SIG-M5 treated with dmso at 0.1 percent for 504 hours (cell line): ENCODE data around the gene KIAA1217.
"Not testable (repeated sequence)": the region's sequence is repeated elsewhere in the genome, so short reads cannot be mapped to it uniquely, and the experiment has no call there.

Experiments used
- DNase-seq: peaks from one replicate; lab custom pipeline; 2025; ENCODE audit not compliant: unreplicated experiment; lab: John Stamatoyannopoulos, UW

Gene KIAA1217

GRCh38 chr10:24459836-24460235 is 250.9 kb downstream of the KIAA1217 start:
- no peak for DNase-seq

- DNase-seq = no peak
Observed at GRCh38 chr10:24462291-24462813, 253.4 kb downstream of the KIAA1217 start.

DNA sequence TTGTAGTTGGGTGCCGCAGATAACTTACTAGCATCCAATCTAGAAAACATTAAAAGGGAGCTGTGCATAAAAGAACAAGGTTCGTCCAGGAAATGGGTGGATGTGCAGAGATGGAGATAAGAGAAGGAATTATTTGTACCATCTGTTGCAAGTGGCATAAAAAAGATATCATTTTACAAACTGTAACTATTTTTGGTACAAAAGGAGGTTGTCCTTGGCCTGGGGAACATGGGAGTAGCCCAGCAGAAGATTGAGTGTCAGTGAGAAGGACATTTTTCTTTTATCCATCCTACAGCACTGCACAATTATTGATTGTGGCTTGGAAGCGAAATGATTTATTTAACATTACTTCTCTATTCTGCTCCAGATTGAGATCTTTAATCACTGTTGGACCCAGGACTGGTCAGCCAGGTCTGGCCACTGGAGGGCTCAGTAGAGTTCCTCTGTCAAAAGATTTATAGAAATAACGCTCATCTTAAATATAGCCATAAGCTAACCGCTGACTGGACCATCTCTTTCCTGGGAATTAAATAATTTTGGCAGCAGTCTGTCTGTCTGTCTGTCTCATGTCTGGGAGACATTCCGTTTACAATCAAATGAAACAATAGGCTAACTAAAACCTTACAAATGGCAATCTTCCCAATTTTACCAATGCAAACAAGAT is 254.1 kb downstream of the KIAA1217 start:
- DNase-seq = no peak

GRCh38 chr10:24463611-24464426 is 254.9 kb downstream of the KIAA1217 start:
- DNase-seq = no peak

GRCh38 chr10:24465124-24465874 is 256.4 kb downstream of the KIAA1217 start:
- DNase-seq = no peak

GRCh38 chr10:24465891-24466818 is 257.2 kb downstream of the KIAA1217 start:
- peak; percentile 57 for DNase-seq

DNA sequence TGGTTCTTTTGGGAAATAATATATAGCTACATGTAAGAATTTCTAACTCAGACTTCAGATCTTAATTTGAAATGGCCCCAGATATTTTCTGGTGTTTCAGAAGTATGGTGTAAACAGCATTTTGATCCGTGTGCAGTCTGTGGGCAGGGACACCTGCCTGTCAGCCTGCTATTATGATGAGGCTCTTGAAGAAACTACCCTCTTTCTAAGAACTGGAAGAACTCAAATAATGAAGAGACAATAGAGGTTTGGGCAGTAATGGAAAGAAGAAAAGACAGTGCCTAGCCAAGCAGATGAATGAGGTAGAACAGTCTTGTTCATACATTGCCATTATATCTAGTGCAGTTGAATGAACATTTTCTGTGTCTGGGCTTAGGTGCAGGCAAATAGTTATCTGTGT is 258.2 kb downstream of the KIAA1217 start:
- no peak for DNase-seq

- DNase-seq = no peak
Observed at GRCh38 chr10:24467605-24468004, 258.7 kb downstream of the KIAA1217 start.

GRCh38 chr10:24468281-24468751 is 259.4 kb downstream of the KIAA1217 start:
- no peak for DNase-seq

- DNase-seq = peak; percentile 53
Observed at GRCh38 chr10:24469993-24470392, 261.1 kb downstream of the KIAA1217 start.

DNA sequence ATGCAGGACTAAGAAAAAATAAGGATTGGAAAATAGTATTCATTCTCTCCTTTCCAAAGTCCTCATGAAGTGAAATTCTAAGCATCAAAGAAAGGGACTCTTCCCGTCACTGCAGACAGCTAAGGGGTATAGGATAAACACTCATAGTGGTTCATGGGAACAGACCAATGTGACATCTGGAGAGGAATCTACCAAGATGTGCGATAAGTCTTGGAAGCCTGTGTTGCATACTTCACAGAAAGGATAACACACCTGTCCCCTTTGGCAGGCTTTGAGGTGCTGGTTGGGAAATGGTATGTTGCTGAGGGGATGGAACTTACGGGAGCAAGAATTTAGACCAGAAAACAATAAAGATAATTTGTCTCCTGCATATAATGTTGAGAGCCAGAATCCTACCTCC is 266.7 kb downstream of the KIAA1217 start:
- no peak for DNase-seq

DNA sequence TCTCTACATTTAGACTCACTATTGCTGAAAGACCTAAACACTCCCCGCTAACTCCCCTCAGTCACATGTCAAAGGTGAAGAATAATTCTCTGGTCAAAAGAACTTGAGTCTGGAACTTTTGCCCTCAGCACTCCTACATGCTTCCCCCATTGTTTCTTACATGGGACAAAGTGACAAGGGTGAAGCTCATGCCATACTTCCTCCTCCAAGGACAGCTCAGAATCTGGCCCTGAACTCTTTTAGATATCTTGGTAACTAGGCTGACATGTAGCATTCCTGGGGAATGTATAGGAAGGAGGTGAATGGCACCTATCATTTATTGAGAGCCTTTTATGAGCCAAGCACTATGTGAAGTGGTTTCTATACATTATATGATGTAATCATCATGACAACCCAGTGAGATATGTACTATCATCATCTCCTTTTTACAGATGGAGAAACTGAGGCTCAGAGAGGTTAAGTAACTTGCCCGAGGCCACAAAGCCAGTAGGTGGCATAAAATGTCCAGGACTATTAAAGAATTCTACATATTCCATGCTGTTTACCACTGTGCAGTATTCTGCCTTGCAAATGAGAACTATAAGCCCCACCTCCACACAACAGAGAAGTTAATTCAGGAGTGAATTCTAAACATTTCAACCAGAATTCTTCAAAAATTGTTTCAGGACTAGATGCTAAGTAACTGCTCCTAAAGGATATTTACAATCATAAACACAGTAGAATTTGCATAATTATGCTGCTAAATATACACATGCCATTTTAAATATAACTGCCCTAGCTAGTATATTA is 268.2 kb downstream of the KIAA1217 start:
- no peak for DNase-seq

GRCh38 chr10:24477915-24478314 is 269.0 kb downstream of the KIAA1217 start:
- DNase-seq = no peak

DNA sequence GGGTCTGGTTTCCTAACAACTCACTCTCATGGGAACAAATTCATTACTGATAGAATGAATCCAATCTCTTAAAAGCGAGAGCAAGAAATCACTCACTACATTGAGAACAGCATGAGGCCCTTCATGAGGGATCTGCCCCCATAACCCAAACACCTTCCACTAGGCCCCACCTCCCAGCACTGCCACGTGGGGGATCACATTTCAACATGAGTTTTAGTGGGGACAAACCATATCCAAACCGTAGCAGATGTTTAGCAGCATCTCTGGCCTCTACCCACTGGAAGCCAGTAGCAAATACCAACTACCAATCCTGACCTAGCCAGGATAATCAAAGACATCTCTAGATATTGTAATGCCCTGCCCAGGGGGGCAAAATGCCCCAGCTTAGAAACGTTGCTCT is 270.9 kb downstream of the KIAA1217 start:
- no peak for DNase-seq

GRCh38 chr10:24480447-24480846 is 271.5 kb downstream of the KIAA1217 start:
- no peak for DNase-seq

- DNase-seq = no peak
Observed at GRCh38 chr10:24481241-24481640, 272.3 kb downstream of the KIAA1217 start.

DNA sequence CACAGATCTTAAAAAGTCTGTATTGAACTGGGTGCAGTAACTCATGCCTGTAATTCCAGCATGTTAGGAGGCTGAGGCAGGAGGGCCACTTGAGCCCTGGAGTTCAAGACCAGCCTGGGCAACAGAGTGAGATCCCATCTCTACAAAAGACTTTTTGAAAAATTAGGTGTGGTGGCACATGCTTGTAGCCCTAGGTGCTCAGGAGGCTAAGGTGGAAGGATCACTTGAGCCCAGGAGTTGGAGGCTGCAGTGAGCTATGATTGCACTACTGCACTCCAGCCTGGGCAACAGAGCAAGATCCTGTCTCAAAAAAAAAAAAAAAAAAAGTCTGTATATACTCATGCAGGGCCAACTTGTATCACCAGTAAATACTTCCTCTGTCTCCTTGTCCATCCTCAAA is 273.8 kb downstream of the KIAA1217 start:
- DNase-seq = not testable (repeated sequence)

DNA sequence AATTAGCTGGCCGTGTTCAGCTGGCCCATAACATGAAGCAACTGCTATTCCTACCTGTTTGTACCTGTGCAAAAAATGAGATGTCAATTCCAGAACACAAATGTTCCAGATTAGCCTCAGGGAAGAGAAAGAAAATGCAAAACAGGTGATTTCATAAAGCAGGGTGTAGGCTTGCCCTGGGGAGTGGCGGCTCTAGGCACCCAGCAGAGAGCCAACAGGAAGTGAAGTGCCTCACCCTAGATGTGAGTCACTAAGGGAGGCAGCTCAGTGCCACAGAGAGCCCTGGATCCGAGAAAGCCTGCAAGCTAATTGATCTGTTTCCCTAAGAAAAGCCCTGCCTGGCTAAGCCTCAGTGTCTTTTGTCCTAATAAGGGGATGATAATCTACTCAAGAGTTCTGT is 274.8 kb downstream of the KIAA1217 start:
- DNase-seq = peak; percentile 74

- DNase-seq = no peak
Observed at GRCh38 chr10:24484771-24485170, 275.8 kb downstream of the KIAA1217 start.

GRCh38 chr10:24485304-24485703 is 276.4 kb downstream of the KIAA1217 start:
- no peak for DNase-seq
